Suprapubic skin (tissue), 4 donors: ENCODE results near the gene ADRA1B. TPM values are rescaled to one million over a fixed set of nuclear protein-coding genes. Genes with fewer than 3 reads are reported as not detected.

ENCODE experiments used
- DNase-seq, 2 donors: peaks; one replicate each; pipeline ENCODE4 v3.0.0-alpha.2; 2019; ENCODE audit warnings: low spot score in 2 of 2
- H3K27ac ChIP-seq: fragments of 200-600 bp; sonication (generic); one replicate; pipeline ENCODE4 v1.5.1; 2019
- H3K27me3 ChIP-seq: fragments of 200-600 bp; sonication (generic); one replicate; pipeline ENCODE4 v1.5.1; 2019
- H3K36me3 ChIP-seq: fragments of 200-600 bp; sonication (generic); one replicate; pipeline ENCODE4 v1.5.1; 2019
- H3K4me1 ChIP-seq: fragments of 200-600 bp; sonication (generic); one replicate; pipeline ENCODE4 v1.5.1; 2019
- H3K4me3 ChIP-seq: fragments of 200-600 bp; sonication (generic); one replicate; pipeline ENCODE4 v1.5.1; 2019; ENCODE audit warnings: mild to moderate bottlenecking
- H3K9me3 ChIP-seq: fragments of 200-600 bp; sonication (generic); one replicate; pipeline ENCODE4 v1.5.1; 2019
- EP300 ChIP-seq: sonication (generic); formaldehyde crosslinking; IDR thresholded peaks from one replicate; pipeline ENCODE4 v1.6.1; 2017; ENCODE audit warnings: antibody characterized with exemption
- POLR2A ChIP-seq, 2 donors: fragments of 450-650 bp; IDR thresholded peaks; one replicate each; pipeline ENCODE4 v1.6.1; 2017; ENCODE audit warnings: antibody characterized with exemption in 2 of 2, mild to moderate bottlenecking in 2 of 2, moderate library complexity in 2 of 2
- POLR2AphosphoS5 ChIP-seq, 3 donors: sonication (generic); formaldehyde crosslinking; IDR thresholded peaks; one replicate each; pipeline ENCODE4 v1.6.1; 2017; ENCODE audit warnings: antibody characterized with exemption in 3 of 3
- WGBS: methylation state at CpG from one replicate; pipeline ENCODE4 v1.1.5; 2018; 5-methylcytosine and 5-hydroxymethylcytosine counted together
- total RNA-seq, 4 donors: library from RNA; depleted of rRNA; stranded (reverse); fragments of >200 nt; gene quantifications; one replicate each; pipeline ENCODE4 v1.1.0, GENCODE V29; 2016
- TF ChIP-seq, protein P1 (sequence below), 2 donors: fragments of 200-600 bp in 1 of 2; fragments of 450-650 bp in 1 of 2; sonication (generic) in 1 of 2; IDR thresholded peaks; one replicate each; pipeline ENCODE4 v1.5.1; 2016 to 2019; ENCODE audit warnings: antibody characterized with exemption in 2 of 2, mild to moderate bottlenecking in 1 of 2, moderate library complexity in 1 of 2

The ADRA1B gene
- total RNA-seq, 4 donors from 2014 or later, result 0.36 to 0.64 (median 0.47) TPM; not detected in 1

DNA sequence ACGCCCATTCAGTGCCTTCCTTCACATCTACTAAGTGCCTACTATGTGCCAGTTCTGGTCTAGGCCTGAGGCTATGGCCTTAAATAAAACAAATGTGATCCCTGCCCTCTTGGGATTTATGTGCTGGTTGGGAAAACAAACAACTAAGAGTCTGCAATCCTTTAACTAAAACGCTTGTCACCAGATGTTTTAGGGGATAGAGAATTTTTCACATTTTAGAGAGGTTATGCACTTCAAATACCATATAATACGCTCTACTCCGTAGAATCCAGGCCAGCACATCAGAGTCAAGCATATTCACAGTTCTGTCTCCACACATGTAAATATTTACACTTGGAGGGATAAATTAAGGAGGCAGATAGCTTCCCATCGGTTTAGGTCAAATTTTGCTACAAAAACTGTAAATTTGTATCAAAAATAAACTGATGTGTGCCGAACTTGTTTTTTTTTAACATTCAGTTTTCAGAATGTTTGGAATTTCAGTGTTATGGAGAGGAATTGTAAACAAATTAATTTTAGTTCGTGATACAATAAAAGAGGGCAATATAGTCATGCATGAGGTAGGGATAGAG is 22.0 kb upstream of the ADRA1B start:
- 77% methylated on average over 7 of the region's 7 CpGs for WGBS
- H3K9me3 ChIP-seq, result no peaks in the 10 kb centered on the region
- H3K36me3 ChIP-seq, result no peaks in the 10 kb centered on the region
- TF ChIP-seq POLR2AphosphoS5 (IDR thresholded peaks at IDR 0.05) (no peak), POLR2A (IDR thresholded peaks at IDR 0.05) (no peak)
- TF ChIP-seq, protein P1, sequence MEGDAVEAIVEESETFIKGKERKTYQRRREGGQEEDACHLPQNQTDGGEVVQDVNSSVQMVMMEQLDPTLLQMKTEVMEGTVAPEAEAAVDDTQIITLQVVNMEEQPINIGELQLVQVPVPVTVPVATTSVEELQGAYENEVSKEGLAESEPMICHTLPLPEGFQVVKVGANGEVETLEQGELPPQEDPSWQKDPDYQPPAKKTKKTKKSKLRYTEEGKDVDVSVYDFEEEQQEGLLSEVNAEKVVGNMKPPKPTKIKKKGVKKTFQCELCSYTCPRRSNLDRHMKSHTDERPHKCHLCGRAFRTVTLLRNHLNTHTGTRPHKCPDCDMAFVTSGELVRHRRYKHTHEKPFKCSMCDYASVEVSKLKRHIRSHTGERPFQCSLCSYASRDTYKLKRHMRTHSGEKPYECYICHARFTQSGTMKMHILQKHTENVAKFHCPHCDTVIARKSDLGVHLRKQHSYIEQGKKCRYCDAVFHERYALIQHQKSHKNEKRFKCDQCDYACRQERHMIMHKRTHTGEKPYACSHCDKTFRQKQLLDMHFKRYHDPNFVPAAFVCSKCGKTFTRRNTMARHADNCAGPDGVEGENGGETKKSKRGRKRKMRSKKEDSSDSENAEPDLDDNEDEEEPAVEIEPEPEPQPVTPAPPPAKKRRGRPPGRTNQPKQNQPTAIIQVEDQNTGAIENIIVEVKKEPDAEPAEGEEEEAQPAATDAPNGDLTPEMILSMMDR (IDR thresholded peaks at IDR 0.05), result no peak
- H3K27ac ChIP-seq, result no peak overlapping the region
- H3K4me1 ChIP-seq, result no peaks in the 10 kb centered on the region
- DNase-seq, result no peak
- peaks cover under 1% of the 10 kb centered on the region for H3K27me3 ChIP-seq
- H3K4me3 ChIP-seq, result no peak overlapping the region

DNA sequence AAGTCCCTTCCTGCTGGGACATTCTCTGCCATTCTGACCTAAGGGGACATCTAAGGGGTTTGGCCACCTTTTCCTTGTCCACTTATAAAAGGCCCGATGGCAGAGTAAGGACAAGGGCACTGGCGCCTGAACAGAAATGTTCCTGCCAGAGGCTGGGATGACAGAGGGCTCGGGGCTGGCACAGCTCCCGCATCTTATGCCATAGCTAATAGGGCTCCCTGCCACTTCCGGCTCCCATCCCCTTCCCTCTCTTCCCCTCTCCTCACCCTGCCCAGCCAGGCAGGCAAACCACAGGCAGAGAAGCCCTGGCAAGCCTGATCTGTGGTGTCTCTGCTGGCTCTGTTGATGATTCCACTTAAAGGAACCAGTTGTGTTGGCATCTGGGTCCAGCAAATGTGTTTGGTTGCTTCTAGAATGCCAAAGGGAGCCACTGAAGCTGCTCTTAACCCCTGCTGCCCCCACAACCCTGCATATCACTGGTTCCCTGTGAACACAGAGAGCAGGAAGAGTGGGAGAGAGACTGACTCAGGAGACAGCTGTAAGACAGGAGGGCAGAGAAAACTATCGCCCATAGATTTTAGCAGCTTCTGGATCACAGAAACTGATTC is 18.4 kb upstream of the ADRA1B start:
- TF ChIP-seq, protein P1 (IDR thresholded peaks at IDR 0.05), result no peak
- no peak for TF ChIP-seq EP300
- TF ChIP-seq POLR2AphosphoS5 (IDR thresholded peaks at IDR 0.05), result no peak
- no peak for TF ChIP-seq POLR2A (IDR thresholded peaks at IDR 0.05)
- Histone ChIP-seq H3K4me1 (no peaks in the 10 kb centered on the region), H3K9me3 (no peaks in the 10 kb centered on the region), H3K27ac (no peak overlapping the region), H3K27me3 (peaks cover 4% of the 10 kb centered on the region), H3K4me3 (no peak overlapping the region), H3K36me3 (no peaks in the 10 kb centered on the region)
- WGBS, result 62% methylated on average over 4 of the region's 6 CpGs
- DNase-seq, result no peak

DNA sequence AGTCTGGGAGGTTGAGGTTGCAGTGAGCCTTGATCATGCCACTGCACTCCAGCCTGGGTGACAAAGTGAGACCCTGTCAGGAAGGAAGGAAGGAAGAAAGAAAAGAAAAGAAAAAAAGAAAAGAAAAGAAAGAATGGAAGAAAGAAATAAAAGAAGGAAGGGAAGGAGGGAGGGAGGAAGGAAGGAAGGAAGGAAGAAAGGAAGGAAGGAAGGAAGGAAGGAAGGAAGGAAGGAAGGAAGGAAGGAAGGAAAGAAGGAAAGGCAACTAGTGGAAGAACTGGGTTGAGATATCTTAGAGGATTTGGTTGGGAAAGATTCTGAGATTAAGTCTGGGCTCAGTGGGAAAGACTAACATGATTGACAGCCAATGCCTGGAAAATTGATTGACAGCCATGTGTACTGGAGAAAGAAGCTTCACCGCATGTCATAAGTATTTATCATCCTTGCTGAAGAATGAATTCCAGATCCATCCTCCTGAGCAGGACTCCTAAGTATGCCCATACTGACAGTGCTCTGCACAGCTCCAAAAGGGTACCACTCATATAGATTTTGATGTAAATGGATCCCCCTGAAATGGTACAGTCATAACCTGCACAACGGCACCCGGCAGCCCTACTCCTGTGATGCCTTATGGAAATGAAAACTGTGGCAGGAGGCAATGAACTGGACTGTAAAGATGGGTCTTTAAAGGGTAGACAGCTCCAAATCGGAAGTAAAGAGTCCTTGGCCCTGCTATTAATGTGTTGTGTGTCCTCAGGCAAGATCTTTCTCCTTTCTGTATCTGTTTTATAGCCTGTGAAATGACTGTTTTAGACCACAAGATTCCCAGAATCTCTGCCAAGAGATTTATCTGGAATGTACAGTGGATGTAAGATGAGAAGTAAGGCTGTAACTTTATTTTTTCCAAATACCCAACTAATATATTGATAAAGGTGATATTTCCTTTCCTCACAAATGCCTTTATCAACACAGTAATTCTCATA is 16.9 kb upstream of the ADRA1B start:
- Histone ChIP-seq H3K36me3 (no peaks in the 10 kb centered on the region), H3K27me3 (peaks cover 4% of the 10 kb centered on the region), H3K4me3 (no peak overlapping the region), H3K9me3 (no peaks in the 10 kb centered on the region), H3K27ac (no peak overlapping the region), H3K4me1 (no peaks in the 10 kb centered on the region)
- no peak for DNase-seq
- WGBS, result 65% methylated on average over 4 of the region's 4 CpGs
- TF ChIP-seq EP300, result no peak
- TF ChIP-seq, protein P1 (IDR thresholded peaks at IDR 0.05), result no peak

GRCh38 chr5:159901308-159901707 is 15.0 kb upstream of the ADRA1B start:
- no peak overlapping the region for H3K27ac ChIP-seq
- H3K27me3 ChIP-seq, result peaks cover 4% of the 10 kb centered on the region
- H3K36me3 ChIP-seq, result no peaks in the 10 kb centered on the region
- WGBS, result 62% methylated on average over 1 of the region's 1 CpG
- H3K4me3 ChIP-seq, result no peak overlapping the region
- DNase-seq, result no peak
- H3K9me3 ChIP-seq, result no peaks in the 10 kb centered on the region
- H3K4me1 ChIP-seq, result no peaks in the 10 kb centered on the region
- TF ChIP-seq POLR2A (IDR thresholded peaks at IDR 0.05), result no peak
- TF ChIP-seq, protein P1 (IDR thresholded peaks at IDR 0.05), result no peak
- TF ChIP-seq EP300, result no peak
- no peak for TF ChIP-seq POLR2AphosphoS5 (IDR thresholded peaks at IDR 0.05)

- Histone ChIP-seq H3K9me3 (no peaks in the 10 kb centered on the region), H3K36me3 (no peaks in the 10 kb centered on the region), H3K4me1 (no peaks in the 10 kb centered on the region), H3K4me3 (no peak overlapping the region), H3K27ac (no peak overlapping the region), H3K27me3 (peaks cover 4% of the 10 kb centered on the region)
- TF ChIP-seq EP300, result no peak
- DNase-seq, result no peak
Measured at GRCh38 chr5:159901772-159902171, 14.5 kb upstream of the ADRA1B start.
